H9 (cell line): Measurements from ENCODE around the gene ABCG4. TPM values are rescaled to one million over a fixed set of nuclear protein-coding genes. Genes with fewer than 3 reads are reported as not detected.

ENCODE experiments used
- DNase-seq: peaks from one replicate; pipeline ENCODE4 v3.0.0-alpha.2; 2017
- H2AFZ ChIP-seq: one replicate; pipeline ENCODE4 v1.6.1; 2013; ENCODE audit warnings: mild to moderate bottlenecking, low read length, control low read depth, moderate library complexity
- H2AK5ac ChIP-seq: 2 replicates; pipeline ENCODE4 v1.6.1; 2013; ENCODE audit warnings: low read length, control low read depth, mixed read lengths; ENCODE audit not compliant: insufficient read length
- H2BK120ac ChIP-seq: one replicate; pipeline ENCODE4 v1.6.1; 2013; ENCODE audit warnings: low read depth, mild to moderate bottlenecking, low read length, control low read depth, inconsistent platforms; ENCODE audit not compliant: poor library complexity, severe bottlenecking
- H2BK12ac ChIP-seq: 2 replicates; pipeline ENCODE4 v1.6.1; 2013; ENCODE audit warnings: low read length, control low read depth, mixed read lengths, low read depth; ENCODE audit not compliant: insufficient read length
- H2BK15ac ChIP-seq: 2 replicates; pipeline ENCODE4 v1.6.1; 2013; ENCODE audit warnings: low read depth, low read length, control low read depth
- H2BK20ac ChIP-seq: one replicate; pipeline ENCODE4 v1.6.1; 2013; ENCODE audit warnings: low read depth, mild to moderate bottlenecking, low read length, control low read depth, inconsistent platforms; ENCODE audit not compliant: poor library complexity, severe bottlenecking
- H2BK5ac ChIP-seq: 2 replicates; pipeline ENCODE4 v1.6.1; 2013; ENCODE audit warnings: low read length, control low read depth, mixed read lengths; ENCODE audit not compliant: insufficient read length
- H3K14ac ChIP-seq: 2 replicates; pipeline ENCODE4 v1.6.1; 2013; ENCODE audit warnings: low read length, control low read depth; ENCODE audit not compliant: insufficient read depth
- H3K18ac ChIP-seq: 2 replicates; pipeline ENCODE4 v1.6.1; 2013; ENCODE audit warnings: low read depth, mild to moderate bottlenecking, mixed read lengths, low read length, control low read depth; ENCODE audit not compliant: insufficient read length
- H3K23ac ChIP-seq: 2 replicates; pipeline ENCODE4 v1.6.1; 2013; ENCODE audit warnings: low read length, control low read depth, mixed read lengths, low read depth; ENCODE audit not compliant: insufficient read length
- H3K23me2 ChIP-seq: 2 replicates; pipeline ENCODE4 v1.6.1; 2013; ENCODE audit warnings: low read depth, mild to moderate bottlenecking, mixed read lengths, low read length, control low read depth; ENCODE audit not compliant: insufficient read length, poor library complexity, severe bottlenecking
- H3K27ac ChIP-seq: 2 replicates; pipeline ENCODE4 v1.5.1; 2013; ENCODE audit warnings: low read length, control low read depth, mixed read lengths, low read depth; ENCODE audit not compliant: insufficient read length
- H3K27me3 ChIP-seq: 2 replicates; pipeline ENCODE4 v1.6.1; 2013; ENCODE audit warnings: low read length, control low read depth, inconsistent platforms; ENCODE audit not compliant: insufficient read depth
- H3K4ac ChIP-seq: 2 replicates; pipeline ENCODE4 v1.6.1; 2013; ENCODE audit warnings: low read depth, mild to moderate bottlenecking, control low read depth, inconsistent platforms, low read length, moderate library complexity
- H3K4me1 ChIP-seq: 2 replicates; pipeline ENCODE4 v1.6.1; 2013; ENCODE audit warnings: low read length, control low read depth, inconsistent platforms; ENCODE audit not compliant: insufficient read depth
- H3K4me2 ChIP-seq: 2 replicates; pipeline ENCODE4 v1.6.1; 2013; ENCODE audit warnings: low read length, control low read depth, mixed read lengths; ENCODE audit not compliant: insufficient read length, insufficient read depth
- H3K56ac ChIP-seq: 2 replicates; pipeline ENCODE4 v1.6.1; 2013; ENCODE audit warnings: low read depth, mild to moderate bottlenecking, mixed read lengths, low read length, control low read depth; ENCODE audit not compliant: insufficient read length
- H3K79me1 ChIP-seq: 2 replicates; pipeline ENCODE4 v1.6.1; 2013; ENCODE audit warnings: low read depth, mild to moderate bottlenecking, moderate library complexity, low read length, control low read depth, inconsistent platforms; ENCODE audit not compliant: insufficient read depth, poor library complexity, severe bottlenecking
- H3K79me2 ChIP-seq: 2 replicates; pipeline ENCODE4 v1.6.1; 2013; ENCODE audit warnings: low read length, control low read depth, inconsistent platforms; ENCODE audit not compliant: insufficient read depth
- H3K9ac ChIP-seq: 2 replicates; pipeline ENCODE4 v1.6.1; 2013; ENCODE audit warnings: low read length, control low read depth, mixed read lengths; ENCODE audit not compliant: insufficient read length; ENCODE audit errors: extremely low read depth
- H3K9me3 ChIP-seq: one replicate; pipeline ENCODE4 v1.6.1; 2013; ENCODE audit warnings: low read depth, low read length, inconsistent platforms; ENCODE audit not compliant: control insufficient read depth
- H3T11ph ChIP-seq: one replicate; pipeline ENCODE4 v1.6.1; 2013; ENCODE audit warnings: mild to moderate bottlenecking, low read length, control low read depth, inconsistent platforms
- H4K20me1 ChIP-seq: one replicate; pipeline ENCODE4 v1.6.1; 2013; ENCODE audit not compliant: control insufficient read depth, insufficient read length, insufficient read depth
- H4K5ac ChIP-seq: 2 replicates; pipeline ENCODE4 v1.6.1; 2013; ENCODE audit warnings: low read depth, mild to moderate bottlenecking, mixed read lengths, low read length, control low read depth; ENCODE audit not compliant: insufficient read length
- H4K8ac ChIP-seq: replicated peaks from 2 replicates; pipeline ENCODE4 v1.6.1; 2013; ENCODE audit warnings: low read length, control low read depth, mixed read lengths, low read depth; ENCODE audit not compliant: insufficient read length
- H4K91ac ChIP-seq: 2 replicates; pipeline ENCODE4 v1.6.1; 2013; ENCODE audit warnings: low read depth, mild to moderate bottlenecking, moderate library complexity, mixed read lengths, low read length, control low read depth; ENCODE audit not compliant: insufficient read length
- H3K27ac Mint-ChIP-seq, 3 experiments: 2 replicates in 2 of 3; 3 replicates in 1 of 3; pipeline ENCODE4 v1.8.0; 2020 to 2021; ENCODE audit warnings: mixed read lengths in 3 of 3, mild to moderate bottlenecking in 1 of 3, moderate library complexity in 1 of 3
- H3K27me3 Mint-ChIP-seq: 2 replicates; pipeline ENCODE4 v1.8.0; 2021; ENCODE audit warnings: low read depth, mild to moderate bottlenecking, moderate library complexity, mixed read lengths
- H3K36me3 Mint-ChIP-seq, 3 experiments: 2 replicates in 2 of 3; 3 replicates in 1 of 3; pipeline ENCODE4 v1.8.0; 2020 to 2021; ENCODE audit warnings: low read depth in 3 of 3, mixed read lengths in 3 of 3; ENCODE audit not compliant: insufficient read depth in 1 of 3
- H3K4me1 Mint-ChIP-seq, 2 experiments: 2 replicates each; pipeline ENCODE4 v1.8.0; 2020; ENCODE audit warnings: mixed read lengths in 2 of 2
- H3K4me3 Mint-ChIP-seq, 2 experiments: 2 replicates in 1 of 2; 3 replicates in 1 of 2; pipeline ENCODE4 v1.8.0; 2020 to 2021; ENCODE audit warnings: mild to moderate bottlenecking in 2 of 2, mixed read lengths in 2 of 2, moderate library complexity in 1 of 2
- H3K9me3 Mint-ChIP-seq, 2 experiments: 2 replicates in 1 of 2; 3 replicates in 1 of 2; pipeline ENCODE4 v1.8.0; 2020; ENCODE audit warnings: mild to moderate bottlenecking in 2 of 2, mixed read lengths in 2 of 2, moderate library complexity in 1 of 2
- WGBS: extraction: QIAGEN DNeasy Blood & Tissue Kit; methylation state at CpG from one replicate; pipeline ENCODE4 v1.1.7; 2013; ENCODE audit warnings: missing lambda C conversion rate, low lambda C conversion rate, mixed read lengths; ENCODE audit not compliant: insufficient read length; ENCODE audit errors: extremely low coverage; 5-methylcytosine and 5-hydroxymethylcytosine counted together
- total RNA-seq: library from RNA; stranded (reverse); gene quantifications from 2 replicates; pipeline ENCODE4 v1.2.1, GENCODE V29; 2021
- TF ChIP-seq, protein P1 (sequence below): fragments of 200-600 bp; sonication (generic); conservative IDR thresholded peaks from 3 replicates; pipeline ENCODE4 v1.8.0; 2021; ENCODE audit warnings: antibody characterized with exemption, mild to moderate bottlenecking

The ABCG4 gene
- total RNA-seq, 1 experiment from 2014 or later: 1.2 TPM

DNA sequence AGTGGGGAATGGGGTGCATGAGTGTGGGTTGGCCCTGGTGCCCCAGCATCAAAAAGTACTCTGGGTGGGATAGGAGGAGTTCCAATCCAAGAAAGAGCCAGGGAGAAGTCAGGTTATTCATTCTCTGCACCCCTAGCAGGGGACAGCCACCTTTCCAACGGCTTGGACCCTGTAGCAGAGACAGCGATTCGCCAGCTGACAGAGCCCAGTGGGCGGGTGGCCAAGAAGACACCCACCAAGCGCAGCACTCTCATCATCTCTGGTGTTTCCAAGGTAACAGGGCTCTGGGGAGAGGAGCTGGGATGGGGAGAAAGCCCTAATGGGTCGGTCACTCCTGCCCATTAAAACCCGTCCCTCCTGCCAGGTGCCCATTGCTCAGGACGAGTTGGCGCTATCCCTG is 35.1 kb upstream of the ABCG4 start:
- H3K79me2 ChIP-seq: no peaks in the 10 kb centered on the region
- TF ChIP-seq, protein P1, sequence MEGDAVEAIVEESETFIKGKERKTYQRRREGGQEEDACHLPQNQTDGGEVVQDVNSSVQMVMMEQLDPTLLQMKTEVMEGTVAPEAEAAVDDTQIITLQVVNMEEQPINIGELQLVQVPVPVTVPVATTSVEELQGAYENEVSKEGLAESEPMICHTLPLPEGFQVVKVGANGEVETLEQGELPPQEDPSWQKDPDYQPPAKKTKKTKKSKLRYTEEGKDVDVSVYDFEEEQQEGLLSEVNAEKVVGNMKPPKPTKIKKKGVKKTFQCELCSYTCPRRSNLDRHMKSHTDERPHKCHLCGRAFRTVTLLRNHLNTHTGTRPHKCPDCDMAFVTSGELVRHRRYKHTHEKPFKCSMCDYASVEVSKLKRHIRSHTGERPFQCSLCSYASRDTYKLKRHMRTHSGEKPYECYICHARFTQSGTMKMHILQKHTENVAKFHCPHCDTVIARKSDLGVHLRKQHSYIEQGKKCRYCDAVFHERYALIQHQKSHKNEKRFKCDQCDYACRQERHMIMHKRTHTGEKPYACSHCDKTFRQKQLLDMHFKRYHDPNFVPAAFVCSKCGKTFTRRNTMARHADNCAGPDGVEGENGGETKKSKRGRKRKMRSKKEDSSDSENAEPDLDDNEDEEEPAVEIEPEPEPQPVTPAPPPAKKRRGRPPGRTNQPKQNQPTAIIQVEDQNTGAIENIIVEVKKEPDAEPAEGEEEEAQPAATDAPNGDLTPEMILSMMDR: no peak
- H3K27me3 ChIP-seq: no peaks in the 10 kb centered on the region
- no peak overlapping the region for H3K23ac ChIP-seq
- H3K56ac ChIP-seq: no peak overlapping the region
- Mint-ChIP-seq H3K27me3 (peaks cover 4% of the 10 kb centered on the region), H3K4me1 (peaks cover 11 to 22% of the 10 kb centered on the region in 2 experiments), H3K36me3 (no peaks in the 10 kb centered on the region; a peak in 2 of 7 replicates), H3K4me3 (no peak overlapping the region), H3K9me3 (no peaks in the 10 kb centered on the region; a peak in 1 of 5 replicates), H3K27ac (0 out of 7 replicates have a peak overlapping the region, but pooled peaks of 1 of the 3 experiments have one; percentile 28)
- DNase-seq: no peak
- H2AFZ ChIP-seq: no peak overlapping the region
- no peak overlapping the region for H2BK120ac ChIP-seq
- no peaks in the 10 kb centered on the region for H4K20me1 ChIP-seq
- no peak overlapping the region for H3K14ac ChIP-seq
- H3K4me2 ChIP-seq: no peak overlapping the region
- no peak overlapping the region for H3K4ac ChIP-seq
- 0 out of 2 replicates have a peak, but pooled peaks cover under 1% of the 10 kb centered on the region for H3K4me1 ChIP-seq
- no peak overlapping the region for H2BK12ac ChIP-seq
- no peak overlapping the region for H3K27ac ChIP-seq
- no peak overlapping the region for H2BK15ac ChIP-seq
- WGBS: no CpG with 5 or more reads among the region's 9 CpGs
- H4K91ac ChIP-seq: no peak overlapping the region
- no peaks in the 10 kb centered on the region for H3K23me2 ChIP-seq
- no peak overlapping the region for H4K5ac ChIP-seq
- H2BK5ac ChIP-seq: no peak overlapping the region
- H4K8ac ChIP-seq: no peak overlapping the region
- no peak overlapping the region for H3T11ph ChIP-seq
- no peaks in the 10 kb centered on the region for H3K79me1 ChIP-seq
- no peak overlapping the region for H2AK5ac ChIP-seq
- H3K18ac ChIP-seq: no peak overlapping the region
- H3K9ac ChIP-seq: no peak overlapping the region
- no peak overlapping the region for H2BK20ac ChIP-seq
- no peaks in the 10 kb centered on the region for H3K9me3 ChIP-seq
